ENCODE measurements around the gene SRGAP2C.
"Not testable (repeated sequence)": the region's sequence is repeated elsewhere in the genome, so short reads cannot be mapped to it uniquely, and the experiment has no call there.

SRGAP2C gene

GRCh38 chr1:121344355-121344754, 159.6 kb downstream of the SRGAP2C start:
- DNase-seq: not testable (repeated sequence)

- DNase-seq: not testable (repeated sequence)
Observed at GRCh38 chr1:121346654-121347053, 161.9 kb downstream of the SRGAP2C start.

- DNase-seq: not testable (repeated sequence)
Observed at GRCh38 chr1:121347476-121347875, 162.7 kb downstream of the SRGAP2C start.

GRCh38 chr1:121348115-121348514, 163.3 kb downstream of the SRGAP2C start:
- DNase-seq: not testable (repeated sequence)

- DNase-seq: not testable (repeated sequence)
Observed at GRCh38 chr1:121349332-121349967, 164.7 kb downstream of the SRGAP2C start.

- DNase-seq: not testable (repeated sequence)
Observed at GRCh38 chr1:121355711-121356420, 171.1 kb downstream of the SRGAP2C start.

GRCh38 chr1:121356819-121357218, 172.0 kb downstream of the SRGAP2C start:
- DNase-seq: not testable (repeated sequence)

- not testable (repeated sequence) for DNase-seq
Observed at GRCh38 chr1:121360531-121360930, 175.8 kb downstream of the SRGAP2C start.

- DNase-seq: not testable (repeated sequence)
Observed at GRCh38 chr1:121361451-121362233, 176.9 kb downstream of the SRGAP2C start.

- not testable (repeated sequence) for DNase-seq
Observed at GRCh38 chr1:121362234-121362883, 177.6 kb downstream of the SRGAP2C start.

GRCh38 chr1:121365316-121365715, 180.5 kb downstream of the SRGAP2C start:
- not testable (repeated sequence) for DNase-seq

- DNase-seq: not testable (repeated sequence)
Observed at GRCh38 chr1:121365723-121366122, 180.9 kb downstream of the SRGAP2C start.

- DNase-seq: not testable (repeated sequence)
Observed at GRCh38 chr1:121366171-121366570, 181.4 kb downstream of the SRGAP2C start.

- not testable (repeated sequence) for DNase-seq
Observed at GRCh38 chr1:121368910-121369309, 184.1 kb downstream of the SRGAP2C start.

GRCh38 chr1:121369959-121370358, 185.2 kb downstream of the SRGAP2C start:
- not testable (repeated sequence) for DNase-seq

GRCh38 chr1:121374851-121375367, 190.1 kb downstream of the SRGAP2C start:
- not testable (repeated sequence) for DNase-seq

GRCh38 chr1:121376986-121377385, 192.2 kb downstream of the SRGAP2C start:
- DNase-seq: not testable (repeated sequence)

GRCh38 chr1:121378757-121379156, 194.0 kb downstream of the SRGAP2C start:
- DNase-seq: not testable (repeated sequence)

GRCh38 chr1:121384754-121385153, 200.0 kb downstream of the SRGAP2C start:
- not testable (repeated sequence) for DNase-seq

GRCh38 chr1:121385162-121385561, 200.4 kb downstream of the SRGAP2C start:
- not testable (repeated sequence) for DNase-seq

GRCh38 chr1:121385563-121386288, 201.0 kb downstream of the SRGAP2C start:
- DNase-seq: not testable (repeated sequence)
